ENCODE results near the gene TAS1R1. TPM values are rescaled to one million over a fixed set of nuclear protein-coding genes. Genes with fewer than 3 reads are reported as not detected.
"Not testable (repeated sequence)": the region's sequence is repeated elsewhere in the genome, so short reads cannot be mapped to it uniquely, and the experiment has no call there.

The TAS1R1 gene
- total RNA-seq, 1 donor from 2014 or later = not detected

DNA sequence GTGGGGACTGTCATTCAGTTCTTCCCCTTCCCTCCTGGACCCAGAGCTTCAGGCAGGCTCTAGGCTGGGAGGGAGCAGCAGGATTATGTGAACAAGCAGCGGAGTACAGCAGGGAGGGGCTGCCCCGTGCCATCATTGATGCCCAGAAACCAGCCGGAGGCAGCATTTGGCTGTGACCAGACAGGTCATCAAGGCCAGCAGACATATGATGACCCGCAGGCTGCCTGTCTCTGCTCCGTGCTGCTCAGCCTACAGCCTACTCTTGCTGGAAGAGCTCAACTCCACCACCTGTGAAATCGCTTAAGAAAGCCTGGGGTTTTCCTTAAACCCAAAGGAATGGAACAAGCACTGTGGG, 42.6 kb downstream of the TAS1R1 start:
- no peak for DNase-seq (ENCODE audit: low read depth)
- H3K4me3 ChIP-seq (ENCODE audit: low read depth, low read length) = no peak overlapping the region
- TF ChIP-seq, protein P1, sequence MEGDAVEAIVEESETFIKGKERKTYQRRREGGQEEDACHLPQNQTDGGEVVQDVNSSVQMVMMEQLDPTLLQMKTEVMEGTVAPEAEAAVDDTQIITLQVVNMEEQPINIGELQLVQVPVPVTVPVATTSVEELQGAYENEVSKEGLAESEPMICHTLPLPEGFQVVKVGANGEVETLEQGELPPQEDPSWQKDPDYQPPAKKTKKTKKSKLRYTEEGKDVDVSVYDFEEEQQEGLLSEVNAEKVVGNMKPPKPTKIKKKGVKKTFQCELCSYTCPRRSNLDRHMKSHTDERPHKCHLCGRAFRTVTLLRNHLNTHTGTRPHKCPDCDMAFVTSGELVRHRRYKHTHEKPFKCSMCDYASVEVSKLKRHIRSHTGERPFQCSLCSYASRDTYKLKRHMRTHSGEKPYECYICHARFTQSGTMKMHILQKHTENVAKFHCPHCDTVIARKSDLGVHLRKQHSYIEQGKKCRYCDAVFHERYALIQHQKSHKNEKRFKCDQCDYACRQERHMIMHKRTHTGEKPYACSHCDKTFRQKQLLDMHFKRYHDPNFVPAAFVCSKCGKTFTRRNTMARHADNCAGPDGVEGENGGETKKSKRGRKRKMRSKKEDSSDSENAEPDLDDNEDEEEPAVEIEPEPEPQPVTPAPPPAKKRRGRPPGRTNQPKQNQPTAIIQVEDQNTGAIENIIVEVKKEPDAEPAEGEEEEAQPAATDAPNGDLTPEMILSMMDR (conservative IDR thresholded peaks at IDR 0.05; ENCODE audit: low read depth, low read length) = no peak

DNA sequence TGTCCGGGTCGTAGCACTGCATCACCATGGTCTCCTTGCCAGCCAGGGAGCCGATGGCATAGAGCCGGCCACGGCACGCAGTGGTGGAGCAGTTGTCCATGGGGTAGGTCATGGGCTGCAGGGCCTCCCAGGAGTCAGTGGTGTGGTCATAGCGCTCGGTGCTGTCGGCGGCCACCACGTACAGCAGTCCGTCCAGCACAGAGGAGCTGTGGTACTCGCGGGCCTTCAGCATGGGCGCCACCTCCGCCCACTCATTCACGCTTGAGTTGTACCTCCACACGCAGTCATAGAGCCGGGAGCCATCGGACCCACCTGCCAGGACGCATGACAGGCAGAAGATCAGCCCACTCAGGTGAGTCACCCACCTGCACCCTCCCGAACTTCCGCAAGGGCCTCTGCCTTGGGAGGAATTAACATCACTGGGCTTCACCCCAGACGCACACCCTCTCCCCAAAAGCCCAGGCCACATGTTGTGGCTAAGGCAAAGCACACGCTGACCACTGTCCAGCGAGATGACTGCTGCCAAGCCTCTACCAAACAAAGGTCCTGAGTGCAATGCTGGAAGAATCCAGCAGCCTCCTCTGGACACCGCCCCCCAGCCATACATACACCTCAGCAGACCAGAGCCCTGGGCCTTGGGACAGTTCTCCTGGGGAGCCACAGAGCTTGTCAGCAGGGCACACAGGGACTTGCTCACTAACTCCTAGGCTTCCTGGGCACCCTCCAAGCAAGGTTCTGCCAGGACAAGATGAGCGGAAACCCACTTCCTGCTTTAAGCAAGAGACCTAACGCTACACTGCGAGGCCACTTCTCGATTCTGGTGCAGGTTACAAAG, 44.3 kb downstream of the TAS1R1 start:
- TF ChIP-seq, protein P1 (conservative IDR thresholded peaks at IDR 0.05; ENCODE audit: low read depth, low read length) = no peak
- no peak for DNase-seq (ENCODE audit: low read depth)
- H3K4me3 ChIP-seq (ENCODE audit: low read depth, low read length) = peak overlapping the region; percentile 76

DNA sequence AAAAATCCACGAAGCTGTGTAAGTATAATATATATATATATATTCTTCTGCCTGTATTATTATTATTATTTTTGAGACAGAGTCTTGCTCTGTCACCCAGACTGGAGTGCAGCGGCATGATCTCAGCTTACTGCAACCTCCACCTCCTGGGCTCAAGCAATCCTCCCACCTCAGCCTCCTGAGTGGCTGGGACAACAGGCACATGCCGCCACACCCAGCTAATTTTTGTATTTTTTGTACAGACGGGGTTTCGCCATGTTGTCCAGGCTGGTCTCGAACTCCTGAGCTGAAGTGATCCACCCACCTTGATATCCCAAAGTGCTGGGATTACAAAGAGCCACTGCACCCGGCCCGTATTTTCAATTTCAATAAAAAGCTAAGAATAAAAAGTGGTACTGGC, 44.9 kb downstream of the TAS1R1 start:
- not testable (repeated sequence) for DNase-seq (ENCODE audit: low read depth)
- H3K4me3 ChIP-seq (ENCODE audit: low read depth, low read length) = peak overlapping the region; percentile 76

DNA sequence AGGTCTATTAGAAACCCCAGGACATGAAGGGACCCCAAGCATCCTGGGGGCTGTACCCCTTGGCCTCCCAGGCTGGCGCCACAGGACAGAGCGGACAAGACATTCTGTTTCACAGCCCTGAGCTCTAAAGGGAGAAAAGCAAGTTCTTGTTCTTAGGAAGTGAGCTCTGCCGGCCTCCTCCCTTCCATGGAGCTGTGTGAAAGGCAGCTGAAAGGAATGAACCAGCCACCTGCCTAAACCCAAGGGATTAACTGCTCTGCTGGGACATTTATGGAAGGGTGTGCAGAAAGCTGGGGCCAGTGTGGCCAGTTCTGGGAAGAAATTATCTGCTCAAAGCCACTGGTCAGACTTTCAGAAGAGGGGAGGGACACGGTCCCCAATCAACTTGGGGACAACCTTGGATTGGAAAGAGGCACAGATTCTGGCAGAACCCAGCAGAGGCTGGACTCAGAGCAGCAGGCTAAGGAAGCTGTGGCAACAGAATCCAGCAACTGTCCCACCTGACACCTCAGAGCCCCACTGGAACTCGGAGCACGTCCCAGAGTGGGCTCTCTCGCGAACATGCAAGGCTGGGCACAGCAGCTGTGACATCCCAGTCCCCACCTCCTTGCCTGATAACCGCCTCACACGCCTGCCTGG, 45.4 kb downstream of the TAS1R1 start:
- H3K4me3 ChIP-seq (ENCODE audit: low read depth, low read length) = peak overlapping the region; percentile 76
- no peak for DNase-seq (ENCODE audit: low read depth)
- TF ChIP-seq, protein P1 (conservative IDR thresholded peaks at IDR 0.05; ENCODE audit: low read depth, low read length) = no peak

DNA sequence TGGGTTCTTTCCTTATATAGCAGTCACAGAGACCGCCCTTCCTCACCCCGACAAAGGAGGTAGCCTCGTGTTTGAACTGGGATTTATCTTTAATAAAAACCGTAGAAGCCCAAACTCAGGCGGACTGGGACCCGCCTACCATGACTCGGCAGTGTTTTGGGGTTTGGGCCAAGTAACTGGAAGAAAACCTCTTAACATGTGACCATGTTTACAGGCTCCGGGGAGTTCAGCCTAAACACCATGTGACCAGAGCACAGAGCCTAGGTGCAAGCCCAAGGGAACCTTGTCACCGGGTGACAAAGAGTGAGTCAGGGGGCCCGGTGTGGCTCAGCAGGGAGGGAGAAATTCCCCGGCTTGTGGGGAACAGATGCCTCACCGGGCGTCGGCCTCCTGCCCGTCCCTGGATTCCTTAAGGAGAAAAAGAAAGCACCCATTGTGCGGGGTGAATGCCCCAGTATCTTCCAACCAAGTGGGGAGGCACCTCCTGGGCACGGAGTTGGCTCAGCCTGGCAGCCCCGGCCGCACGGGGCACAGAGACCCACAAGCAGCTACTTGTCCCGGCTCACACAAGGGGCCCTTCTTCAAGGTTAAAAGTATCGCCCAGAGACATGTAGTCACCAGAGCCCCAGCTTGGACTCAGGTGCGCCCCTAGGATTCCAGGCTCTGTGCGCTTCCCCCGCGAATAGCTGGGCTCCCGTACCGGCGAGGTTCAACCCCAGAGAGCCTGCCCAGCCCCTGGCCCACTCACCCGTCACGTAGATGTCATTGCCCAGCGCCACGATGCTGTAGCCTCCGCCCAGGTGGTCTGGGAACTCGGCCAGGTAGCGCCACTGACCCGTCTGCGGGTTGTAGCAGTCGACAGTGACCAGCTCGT, 46.2 kb downstream of the TAS1R1 start:
- TF ChIP-seq, protein P1 (conservative IDR thresholded peaks at IDR 0.05; ENCODE audit: low read depth, low read length) = no peak
- peak overlapping the region; percentile 76 for H3K4me3 ChIP-seq (ENCODE audit: low read depth, low read length)
- DNase-seq (ENCODE audit: low read depth) = peak; percentile 90

DNA sequence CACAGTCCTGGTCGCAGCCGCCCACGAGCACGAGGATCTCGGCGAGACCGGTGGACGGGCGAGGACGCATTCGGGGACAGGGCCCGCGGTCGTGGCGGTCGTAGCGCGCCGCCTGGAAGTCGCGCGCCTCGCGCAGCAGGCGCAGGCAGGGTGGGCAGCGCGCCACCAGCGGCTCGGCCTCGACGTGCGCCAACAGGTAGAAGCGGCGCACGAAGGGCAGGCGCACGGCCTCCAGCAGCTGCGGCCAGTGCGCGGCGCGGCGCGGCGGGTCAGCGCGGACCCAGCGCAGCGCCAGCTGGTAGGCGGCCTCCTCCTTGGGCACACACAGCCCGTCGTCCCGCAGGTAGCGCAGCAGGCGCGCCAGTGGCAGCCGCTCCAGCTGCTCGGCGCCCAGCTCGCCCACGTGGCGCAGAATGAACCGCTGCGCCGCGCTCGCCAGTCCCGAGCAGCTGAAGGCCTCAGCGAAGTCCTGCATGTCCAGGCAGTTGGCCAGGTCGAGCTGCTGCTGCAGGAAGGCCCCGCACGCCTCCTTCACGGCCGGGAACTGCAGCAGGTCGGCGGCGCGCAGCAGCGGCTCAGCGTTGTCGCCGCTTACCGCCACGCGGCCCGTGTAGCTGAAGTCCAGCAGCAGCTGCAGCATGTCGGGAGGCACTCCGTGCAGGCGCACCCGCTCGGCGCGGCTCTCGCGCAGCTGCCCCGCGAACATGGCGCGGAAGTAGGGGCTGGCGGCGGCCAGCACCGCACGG, 47.0 kb downstream of the TAS1R1 start:
- no peak for DNase-seq (ENCODE audit: low read depth)
- peak overlapping the region; percentile 76 for H3K4me3 ChIP-seq (ENCODE audit: low read depth, low read length)
- TF ChIP-seq, protein P1 (conservative IDR thresholded peaks at IDR 0.05; ENCODE audit: low read depth, low read length) = no peak

All from epithelial cell of proximal tubule (primary cell).